Type B pancreatic cell (in vitro differentiated cells): Measurements from ENCODE around the gene SLC38A3. TPM values are rescaled to one million over a fixed set of nuclear protein-coding genes. Genes with fewer than 3 reads are reported as not detected.
A peak's percentile ranks its signal among the peaks of the same experiment; 100 is the strongest.

Source experiments
- DNase-seq: peaks from one replicate; pipeline ENCODE4 v3.0.0; 2021; ENCODE audit warnings: mixed read lengths; ENCODE audit not compliant: unreplicated experiment; ENCODE audit errors: extremely low spot score
- H3K27ac Mint-ChIP-seq: 2 replicates; pipeline ENCODE4 v1.8.0; 2021; ENCODE audit warnings: mild to moderate bottlenecking, mixed read lengths
- H3K27me3 Mint-ChIP-seq: 2 replicates; pipeline ENCODE4 v1.8.0; 2021; ENCODE audit warnings: mixed read lengths
- H3K36me3 Mint-ChIP-seq: 2 replicates; pipeline ENCODE4 v1.8.0; 2021; ENCODE audit warnings: mixed read lengths
- H3K4me1 Mint-ChIP-seq: one replicate; pipeline ENCODE4 v1.8.0; 2021; ENCODE audit warnings: mixed read lengths; ENCODE audit not compliant: unreplicated experiment
- H3K4me3 Mint-ChIP-seq: 2 replicates; pipeline ENCODE4 v1.8.0; 2021; ENCODE audit warnings: mild to moderate bottlenecking, mixed read lengths
- H3K9me3 Mint-ChIP-seq: 2 replicates; pipeline ENCODE4 v1.8.0; 2021; ENCODE audit warnings: mixed read lengths
- total RNA-seq: library from RNA; stranded (reverse); gene quantifications from 2 replicates; pipeline ENCODE4 v1.2.1, GENCODE V29; 2021; ENCODE audit warnings: low replicate concordance
- TF ChIP-seq, protein P1 (sequence below): fragments of 200-600 bp; sonication (generic); conservative IDR thresholded peaks from 2 replicates; pipeline ENCODE4 v1.5.0; 2021; ENCODE audit warnings: antibody characterized with exemption, mild to moderate bottlenecking

Gene SLC38A3
- total RNA-seq, 1 donor from 2014 or later, result 6.0 TPM

DNA sequence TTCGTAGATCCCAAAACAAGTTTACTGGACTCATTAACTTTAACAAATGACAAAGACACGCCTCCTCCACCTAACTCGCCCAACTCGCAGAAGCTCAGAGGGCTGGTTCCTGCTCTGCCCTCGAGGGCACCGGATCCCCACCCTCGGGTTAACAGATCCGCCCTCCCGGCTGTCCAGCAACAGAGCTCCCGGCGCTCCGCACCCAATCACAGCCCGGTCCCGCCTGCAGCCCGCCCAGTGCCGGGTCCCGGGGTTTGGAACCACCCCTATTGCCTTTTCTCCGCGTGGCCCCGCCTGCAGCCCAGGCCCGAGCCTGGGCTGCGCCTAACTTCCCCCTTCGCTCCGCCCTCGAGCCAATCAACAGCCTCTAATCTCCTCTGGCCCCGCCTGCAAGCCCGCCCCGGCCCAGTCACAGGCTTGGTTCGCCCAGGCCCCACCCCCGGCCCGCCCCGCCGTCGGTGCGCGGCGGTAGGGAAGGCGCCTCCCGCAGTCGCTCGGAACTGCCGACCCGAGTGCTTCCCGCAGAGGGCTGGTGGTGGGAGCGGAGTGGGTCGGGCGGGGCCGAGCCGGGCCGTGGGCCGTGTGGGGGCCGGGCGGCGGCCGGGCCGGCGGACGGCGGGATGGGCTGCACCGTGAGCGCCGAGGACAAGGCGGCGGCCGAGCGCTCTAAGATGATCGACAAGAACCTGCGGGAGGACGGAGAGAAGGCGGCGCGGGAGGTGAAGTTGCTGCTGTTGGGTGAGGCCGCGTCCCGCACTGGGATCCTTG, 30.8 kb downstream of the SLC38A3 start, which contains the start of gene GNAI2:
TSS of gene GNAI2 (plus strand) at position 489 of the 768 bp plus-strand sequence. CDS start at position 621, 132 bp downstream.
- TF ChIP-seq, protein P1, sequence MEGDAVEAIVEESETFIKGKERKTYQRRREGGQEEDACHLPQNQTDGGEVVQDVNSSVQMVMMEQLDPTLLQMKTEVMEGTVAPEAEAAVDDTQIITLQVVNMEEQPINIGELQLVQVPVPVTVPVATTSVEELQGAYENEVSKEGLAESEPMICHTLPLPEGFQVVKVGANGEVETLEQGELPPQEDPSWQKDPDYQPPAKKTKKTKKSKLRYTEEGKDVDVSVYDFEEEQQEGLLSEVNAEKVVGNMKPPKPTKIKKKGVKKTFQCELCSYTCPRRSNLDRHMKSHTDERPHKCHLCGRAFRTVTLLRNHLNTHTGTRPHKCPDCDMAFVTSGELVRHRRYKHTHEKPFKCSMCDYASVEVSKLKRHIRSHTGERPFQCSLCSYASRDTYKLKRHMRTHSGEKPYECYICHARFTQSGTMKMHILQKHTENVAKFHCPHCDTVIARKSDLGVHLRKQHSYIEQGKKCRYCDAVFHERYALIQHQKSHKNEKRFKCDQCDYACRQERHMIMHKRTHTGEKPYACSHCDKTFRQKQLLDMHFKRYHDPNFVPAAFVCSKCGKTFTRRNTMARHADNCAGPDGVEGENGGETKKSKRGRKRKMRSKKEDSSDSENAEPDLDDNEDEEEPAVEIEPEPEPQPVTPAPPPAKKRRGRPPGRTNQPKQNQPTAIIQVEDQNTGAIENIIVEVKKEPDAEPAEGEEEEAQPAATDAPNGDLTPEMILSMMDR, result no peak
- no peaks in the 10 kb centered on the region for H3K27me3 Mint-ChIP-seq
- no peaks in the 10 kb centered on the region for H3K9me3 Mint-ChIP-seq
- peaks cover 52% of the 10 kb centered on the region for H3K4me1 Mint-ChIP-seq
- peak within 1 kb of the TSS; percentile 99 for H3K4me3 Mint-ChIP-seq
- DNase-seq, result peak; percentile 98
- H3K36me3 Mint-ChIP-seq, result peaks cover 4% of the 10 kb centered on the region
- peak within 1 kb of the TSS; percentile 95 for H3K27ac Mint-ChIP-seq

DNA sequence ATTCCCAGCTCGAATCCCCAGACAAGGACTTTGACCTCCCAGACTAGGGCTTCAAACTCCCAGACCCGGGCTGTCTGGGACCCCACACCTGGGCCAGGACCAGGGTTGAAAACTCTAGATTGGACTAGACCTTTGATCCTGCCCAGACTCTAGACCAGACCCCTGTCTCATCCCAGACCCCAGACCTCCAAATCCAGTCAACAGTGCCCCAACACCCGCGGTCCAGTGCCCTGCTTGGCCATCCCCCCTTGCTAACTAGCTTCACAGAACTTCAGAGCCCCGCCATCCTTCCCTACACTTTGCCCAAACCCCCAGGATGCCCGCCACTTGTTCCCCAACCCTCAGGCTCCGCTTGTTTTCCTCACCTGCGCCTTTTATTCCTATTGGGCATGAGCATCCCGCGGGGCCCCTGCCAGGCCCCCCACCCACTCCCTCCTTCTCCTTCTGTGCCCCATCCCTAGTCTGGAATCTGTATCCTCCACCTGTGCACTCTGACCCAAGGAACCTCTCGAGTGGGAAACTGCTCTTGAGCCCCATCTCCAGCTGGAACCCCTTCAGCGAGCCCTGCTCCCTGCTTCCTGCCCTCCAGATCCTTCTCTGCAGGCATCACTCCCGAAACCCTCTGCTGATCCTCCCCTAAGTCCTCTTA, 31.5 kb downstream of the SLC38A3 start:
- no peak for DNase-seq
- no peaks in the 10 kb centered on the region for H3K27me3 Mint-ChIP-seq
- peaks cover 4% of the 10 kb centered on the region for H3K36me3 Mint-ChIP-seq
- H3K9me3 Mint-ChIP-seq, result no peaks in the 10 kb centered on the region
- H3K4me1 Mint-ChIP-seq, result peaks cover 54% of the 10 kb centered on the region
- TF ChIP-seq, protein P1, result no peak
- peak overlapping the region; percentile 99 for H3K4me3 Mint-ChIP-seq
- peak overlapping the region; percentile 95 for H3K27ac Mint-ChIP-seq

DNA sequence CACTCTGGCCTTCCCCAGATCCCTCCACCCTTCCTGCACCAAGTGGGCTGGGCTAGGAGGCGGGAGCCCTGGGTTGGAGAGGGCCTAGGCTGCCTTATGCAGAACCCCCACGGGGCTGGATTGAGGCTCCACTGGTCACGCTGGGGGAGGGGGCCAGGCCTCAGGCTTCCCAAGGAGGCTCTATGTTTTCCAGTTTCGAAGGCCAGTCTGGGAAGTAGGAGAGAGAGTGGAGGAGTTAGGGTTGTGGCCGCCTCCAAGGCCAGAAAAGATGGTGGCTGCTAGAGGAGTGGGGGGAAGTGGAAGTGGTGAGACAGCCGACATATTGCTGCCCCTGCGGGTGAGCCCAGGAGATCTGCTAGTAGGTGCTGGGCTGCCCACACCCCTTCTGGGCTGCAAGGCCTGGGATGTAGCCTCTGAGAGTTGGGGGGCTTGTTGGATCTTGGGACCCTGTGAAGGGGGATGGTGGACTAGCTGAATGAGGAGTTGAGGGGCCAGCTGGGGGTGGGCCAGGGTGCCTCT, 32.1 kb downstream of the SLC38A3 start:
- peaks cover 54% of the 10 kb centered on the region for H3K4me1 Mint-ChIP-seq
- H3K36me3 Mint-ChIP-seq, result peaks cover 4% of the 10 kb centered on the region
- H3K9me3 Mint-ChIP-seq, result no peaks in the 10 kb centered on the region
- no peaks in the 10 kb centered on the region for H3K27me3 Mint-ChIP-seq
- TF ChIP-seq, protein P1, result no peak
- DNase-seq, result no peak
- H3K4me3 Mint-ChIP-seq, result peak overlapping the region; percentile 99
- peak overlapping the region; percentile 95 for H3K27ac Mint-ChIP-seq

DNA sequence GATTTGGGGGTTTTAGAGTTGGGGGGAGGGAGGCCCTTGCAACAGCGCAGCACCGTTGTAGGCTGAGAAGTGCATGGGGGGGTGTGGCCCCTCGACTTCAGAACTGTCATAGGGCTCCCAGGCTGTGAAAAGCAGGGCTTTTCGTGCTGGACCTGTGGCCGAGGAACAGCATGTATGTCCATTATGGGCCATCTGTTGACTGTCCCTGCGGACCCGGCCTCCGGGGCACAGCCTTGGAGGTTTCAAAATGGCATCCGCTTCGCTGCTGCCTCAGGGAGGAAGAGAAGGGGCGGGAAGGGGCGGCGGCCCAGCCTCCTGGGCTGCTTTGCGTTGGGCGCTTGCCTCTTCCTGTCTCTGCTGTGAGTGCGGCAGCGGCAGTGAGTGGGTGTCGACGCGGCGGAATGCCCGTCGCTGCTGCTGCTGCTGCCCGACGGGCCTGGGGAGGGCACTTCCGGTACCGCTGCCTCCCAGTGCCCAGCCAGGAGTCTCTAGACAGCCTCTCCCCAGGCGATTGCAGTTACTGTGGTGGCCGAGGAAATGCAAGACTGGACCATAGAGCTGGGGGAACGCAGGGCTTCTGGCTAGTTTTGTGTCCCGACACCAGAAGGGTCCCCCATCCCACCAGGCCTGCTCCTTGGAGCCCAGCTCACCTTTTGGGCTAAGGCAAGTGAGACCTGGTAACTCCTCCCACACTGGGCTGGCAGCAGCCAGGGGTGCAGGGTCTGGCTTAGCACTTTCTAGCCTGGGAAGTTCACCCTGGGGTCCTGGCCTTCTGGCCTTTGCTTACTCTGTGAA, 32.9 kb downstream of the SLC38A3 start:
- H3K4me1 Mint-ChIP-seq, result peaks cover 48% of the 10 kb centered on the region
- H3K36me3 Mint-ChIP-seq, result peaks cover 4% of the 10 kb centered on the region
- peak overlapping the region; percentile 99 for H3K4me3 Mint-ChIP-seq
- TF ChIP-seq, protein P1, result no peak
- H3K9me3 Mint-ChIP-seq, result no peaks in the 10 kb centered on the region
- H3K27me3 Mint-ChIP-seq, result no peaks in the 10 kb centered on the region
- H3K27ac Mint-ChIP-seq, result peak overlapping the region; percentile 95
- no peak for DNase-seq

DNA sequence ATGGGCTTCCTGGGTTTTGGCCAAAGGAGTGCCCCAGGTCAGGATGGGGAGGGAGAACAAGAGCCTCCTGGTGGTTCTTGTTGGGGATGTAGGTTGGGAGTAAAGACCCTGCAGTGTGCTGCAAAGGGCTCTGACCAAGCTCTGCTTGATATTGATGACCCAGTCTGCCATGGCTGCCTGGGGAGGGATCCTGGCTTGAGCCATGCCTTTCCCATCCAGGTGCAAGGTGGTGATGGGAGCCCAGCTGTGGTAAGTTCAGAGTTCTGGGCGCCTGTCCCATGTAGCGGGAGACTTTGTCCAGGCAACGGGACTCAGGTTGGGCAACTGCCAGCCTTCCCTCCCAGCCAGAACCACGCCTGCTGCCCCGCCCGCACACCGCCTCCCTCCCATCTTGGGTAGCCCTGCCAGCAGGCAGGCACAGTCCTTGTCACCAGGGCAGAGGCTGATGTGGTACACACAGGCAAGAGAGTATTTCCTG, 33.5 kb downstream of the SLC38A3 start:
- Mint-ChIP-seq H3K27ac (peak overlapping the region; percentile 54), H3K36me3 (peaks cover 4% of the 10 kb centered on the region), H3K9me3 (no peaks in the 10 kb centered on the region), H3K4me1 (peaks cover 42% of the 10 kb centered on the region), H3K4me3 (peak overlapping the region; percentile 99), H3K27me3 (no peaks in the 10 kb centered on the region)
- no peak for DNase-seq
- TF ChIP-seq, protein P1, result no peak
